22Rv1 (cell line): ENCODE measurements around the gene DNAJC25.

ENCODE experiments used
- CTCF ChIP-seq: fragments of 450-650 bp; IDR thresholded peaks from 2 replicates; pipeline ENCODE4 v1.5.1; 2017; ENCODE audit warnings: mild to moderate bottlenecking
- ZFX ChIP-seq: fragments of 450-650 bp; IDR thresholded peaks from 2 replicates; pipeline ENCODE4 v1.6.1; 2017; ENCODE audit warnings: antibody characterized with exemption, borderline replicate concordance

GRCh38 chr9:111668026-111668573 is 37.0 kb downstream of the DNAJC25 start:
- TF ChIP-seq CTCF (no peak), ZFX (no peak)
